HepG2 (cell line): ENCODE measurements around the gene KPNA3. TPM values are rescaled to one million over a fixed set of nuclear protein-coding genes. Genes with fewer than 3 reads are reported as not detected.
A peak's percentile ranks its signal among the peaks of the same experiment; 100 is the strongest.

Source experiments
- AGO2 ChIP-seq: fragments of 200-400 bp; formaldehyde crosslinking; optimal IDR thresholded peaks from 2 replicates; pipeline ENCODE3; 2017; ENCODE audit warnings: mild to moderate bottlenecking, low read depth, low read length, moderate library complexity
- FOXK2 ChIP-seq: fragments of 450-650 bp; IDR thresholded peaks from 2 replicates; pipeline ENCODE4 v1.6.1; 2016
- JUNB ChIP-seq: sonication (generic); formaldehyde crosslinking; IDR thresholded peaks from 2 replicates; pipeline ENCODE4 v1.8.0; 2022; ENCODE audit warnings: missing genetic modification reagents, mild to moderate bottlenecking, borderline replicate concordance
- MIXL1 ChIP-seq: IDR thresholded peaks from 2 replicates; pipeline ENCODE4 v1.6.1; 2016
- NCOR1 ChIP-seq: fragments of 200-600 bp; sonication (generic); IDR thresholded peaks from 2 replicates; pipeline ENCODE4 v1.7.0; 2017; ENCODE audit warnings: antibody characterized with exemption, low read length, borderline replicate concordance
- PAF1 ChIP-seq: IDR thresholded peaks from 2 replicates; pipeline ENCODE4 v1.6.1; 2016; ENCODE audit warnings: missing genetic modification reagents, missing compliant biosample characterization
- PHB2 ChIP-seq: fragments of 450-650 bp; IDR thresholded peaks from 2 replicates; pipeline ENCODE4 v1.6.1; 2018; ENCODE audit not compliant: partially characterized antibody
- POGZ ChIP-seq: sonication (generic); formaldehyde crosslinking; IDR thresholded peaks from 2 replicates; pipeline ENCODE4 v1.4.0; 2020; ENCODE audit warnings: mild to moderate bottlenecking, missing genetic modification reagents
- PTBP1 ChIP-seq: fragments of 200-400 bp; formaldehyde crosslinking; IDR thresholded peaks from 2 replicates; pipeline ENCODE4 v1.6.1; 2018; ENCODE audit warnings: low read length, low read depth; ENCODE audit not compliant: poor library complexity, severe bottlenecking
- RFX5 ChIP-seq: IDR thresholded peaks from 2 replicates; pipeline ENCODE4 v1.6.1; 2011; ENCODE audit warnings: low read depth, low read length, improper control_type of control experiment
- SIN3B ChIP-seq: fragments of 150-350 bp; IDR thresholded peaks from 2 replicates; pipeline ENCODE4 v1.6.1; 2014; ENCODE audit warnings: low read length
- ZMYM4 ChIP-seq: sonication (generic); formaldehyde crosslinking; IDR thresholded peaks from 2 replicates; pipeline ENCODE4 v1.8.1; 2023; ENCODE audit warnings: mild to moderate bottlenecking, missing genetic modification reagents
- ZNF101 ChIP-seq: sonication (generic); formaldehyde crosslinking; IDR thresholded peaks from 2 replicates; pipeline ENCODE4 v1.4.0; 2020; ENCODE audit warnings: mild to moderate bottlenecking, low read depth, missing genetic modification reagents, borderline replicate concordance
- polyA plus RNA-seq, 8 experiments: library from polyadenylated mRNA; depleted of rRNA in 3 of 8; stranded (reverse) in 7 of 8; unstranded in 1 of 8; fragments of >200 nt; fragmentation: Illumina TruSeq in 4 of 8; extraction: Trizol in 4 of 8; gene quantifications; 2 replicates each; pipeline versions ENCODE4 v1.2.1 to v1.2.3, GENCODE V29; 2011 to 2016; ENCODE audit warnings: low read depth in 4 of 8, missing spikeins in 1 of 8, mixed read lengths in 1 of 8; ENCODE audit not compliant: insufficient read depth in 1 of 8
- total RNA-seq, 5 experiments: library from RNA; depleted of rRNA; stranded (reverse); fragments of >200 nt; fragmentation: Illumina TruSeq; extraction: Trizol; gene quantifications; 2 replicates each; pipeline ENCODE4 v1.2.3, GENCODE V29; 2016; ENCODE audit warnings: low read depth in 1 of 5
- TF ChIP-seq, protein P1 (sequence below): sonication (generic); formaldehyde crosslinking; IDR thresholded peaks from 2 replicates; pipeline ENCODE4 v1.4.0; 2020; ENCODE audit warnings: missing genetic modification reagents
- TF ChIP-seq, protein P2 (sequence below): sonication (generic); formaldehyde crosslinking; IDR thresholded peaks from 2 replicates; pipeline ENCODE4 v1.5.1; 2020; ENCODE audit warnings: mild to moderate bottlenecking, missing genetic modification reagents, moderate library complexity
- TF ChIP-seq, protein P3 (sequence below): sonication (generic); formaldehyde crosslinking; IDR thresholded peaks from 2 replicates; pipeline ENCODE4 v1.5.0; 2020; ENCODE audit warnings: missing genetic modification reagents
- TF ChIP-seq, protein P4 (sequence below): IDR thresholded peaks from 2 replicates; pipeline ENCODE4 v1.6.1; 2016; ENCODE audit warnings: low read depth
- TF ChIP-seq, protein P5 (sequence below): sonication (generic); formaldehyde crosslinking; IDR thresholded peaks from 2 replicates; pipeline ENCODE4 v1.5.0; 2020; ENCODE audit warnings: mild to moderate bottlenecking, missing genetic modification reagents

The KPNA3 gene
- total and polyA plus RNA-seq, 2 of the 13 experiments (the other 11 are each of a cell fraction or from before 2014, with no cell fraction given): 13.0 to 28.9 TPM

DNA sequence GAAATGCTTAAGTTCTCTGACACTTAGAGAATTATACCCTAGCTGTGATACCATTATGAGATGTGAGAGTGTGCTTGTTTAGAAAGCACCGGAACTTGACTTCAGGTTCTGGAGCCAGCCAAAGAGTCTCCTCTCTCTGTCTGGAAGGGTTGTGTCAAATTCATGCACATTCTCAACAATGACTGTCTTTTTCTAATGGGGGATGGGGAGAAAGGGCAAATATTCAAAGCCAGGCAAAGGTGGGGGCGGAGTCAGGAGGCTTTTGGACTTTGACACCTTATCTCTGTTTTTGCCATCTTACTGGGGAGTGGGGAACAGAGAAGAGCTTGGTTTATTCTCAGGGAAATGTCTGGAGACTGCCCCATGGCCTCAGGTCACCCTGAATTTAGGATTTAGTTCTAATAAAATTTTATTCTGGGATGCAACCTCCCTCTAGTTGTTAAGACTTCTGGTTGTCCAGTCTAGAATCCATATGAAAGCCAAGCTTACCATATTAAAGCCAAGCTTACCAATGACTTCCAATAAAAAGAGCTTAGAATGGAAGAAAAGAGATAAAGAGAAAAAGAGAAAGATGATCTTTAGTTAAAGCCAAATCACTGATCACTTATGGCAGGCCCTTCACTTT, 28.2 kb upstream of the KPNA3 start (continued):
- TF ChIP-seq, protein P1, sequence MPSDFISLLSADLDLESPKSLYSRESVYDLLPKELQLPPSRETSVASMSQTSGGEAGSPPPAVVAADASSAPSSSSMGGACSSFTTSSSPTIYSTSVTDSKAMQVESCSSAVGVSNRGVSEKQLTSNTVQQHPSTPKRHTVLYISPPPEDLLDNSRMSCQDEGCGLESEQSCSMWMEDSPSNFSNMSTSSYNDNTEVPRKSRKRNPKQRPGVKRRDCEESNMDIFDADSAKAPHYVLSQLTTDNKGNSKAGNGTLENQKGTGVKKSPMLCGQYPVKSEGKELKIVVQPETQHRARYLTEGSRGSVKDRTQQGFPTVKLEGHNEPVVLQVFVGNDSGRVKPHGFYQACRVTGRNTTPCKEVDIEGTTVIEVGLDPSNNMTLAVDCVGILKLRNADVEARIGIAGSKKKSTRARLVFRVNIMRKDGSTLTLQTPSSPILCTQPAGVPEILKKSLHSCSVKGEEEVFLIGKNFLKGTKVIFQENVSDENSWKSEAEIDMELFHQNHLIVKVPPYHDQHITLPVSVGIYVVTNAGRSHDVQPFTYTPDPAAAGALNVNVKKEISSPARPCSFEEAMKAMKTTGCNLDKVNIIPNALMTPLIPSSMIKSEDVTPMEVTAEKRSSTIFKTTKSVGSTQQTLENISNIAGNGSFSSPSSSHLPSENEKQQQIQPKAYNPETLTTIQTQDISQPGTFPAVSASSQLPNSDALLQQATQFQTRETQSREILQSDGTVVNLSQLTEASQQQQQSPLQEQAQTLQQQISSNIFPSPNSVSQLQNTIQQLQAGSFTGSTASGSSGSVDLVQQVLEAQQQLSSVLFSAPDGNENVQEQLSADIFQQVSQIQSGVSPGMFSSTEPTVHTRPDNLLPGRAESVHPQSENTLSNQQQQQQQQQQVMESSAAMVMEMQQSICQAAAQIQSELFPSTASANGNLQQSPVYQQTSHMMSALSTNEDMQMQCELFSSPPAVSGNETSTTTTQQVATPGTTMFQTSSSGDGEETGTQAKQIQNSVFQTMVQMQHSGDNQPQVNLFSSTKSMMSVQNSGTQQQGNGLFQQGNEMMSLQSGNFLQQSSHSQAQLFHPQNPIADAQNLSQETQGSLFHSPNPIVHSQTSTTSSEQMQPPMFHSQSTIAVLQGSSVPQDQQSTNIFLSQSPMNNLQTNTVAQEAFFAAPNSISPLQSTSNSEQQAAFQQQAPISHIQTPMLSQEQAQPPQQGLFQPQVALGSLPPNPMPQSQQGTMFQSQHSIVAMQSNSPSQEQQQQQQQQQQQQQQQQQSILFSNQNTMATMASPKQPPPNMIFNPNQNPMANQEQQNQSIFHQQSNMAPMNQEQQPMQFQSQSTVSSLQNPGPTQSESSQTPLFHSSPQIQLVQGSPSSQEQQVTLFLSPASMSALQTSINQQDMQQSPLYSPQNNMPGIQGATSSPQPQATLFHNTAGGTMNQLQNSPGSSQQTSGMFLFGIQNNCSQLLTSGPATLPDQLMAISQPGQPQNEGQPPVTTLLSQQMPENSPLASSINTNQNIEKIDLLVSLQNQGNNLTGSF: no peak
- TF ChIP-seq RFX5: no peak
- 0 out of 2 replicates have a peak, but pooled peaks have one; percentile 39 for TF ChIP-seq MIXL1 (CRISPR knock-in tag)
- TF ChIP-seq PTBP1: no peak
- TF ChIP-seq, protein P2, sequence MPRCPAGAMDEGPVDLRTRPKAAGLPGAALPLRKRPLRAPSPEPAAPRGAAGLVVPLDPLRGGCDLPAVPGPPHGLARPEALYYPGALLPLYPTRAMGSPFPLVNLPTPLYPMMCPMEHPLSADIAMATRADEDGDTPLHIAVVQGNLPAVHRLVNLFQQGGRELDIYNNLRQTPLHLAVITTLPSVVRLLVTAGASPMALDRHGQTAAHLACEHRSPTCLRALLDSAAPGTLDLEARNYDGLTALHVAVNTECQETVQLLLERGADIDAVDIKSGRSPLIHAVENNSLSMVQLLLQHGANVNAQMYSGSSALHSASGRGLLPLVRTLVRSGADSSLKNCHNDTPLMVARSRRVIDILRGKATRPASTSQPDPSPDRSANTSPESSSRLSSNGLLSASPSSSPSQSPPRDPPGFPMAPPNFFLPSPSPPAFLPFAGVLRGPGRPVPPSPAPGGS (CRISPR knock-in tag): no peak
- no peak for TF ChIP-seq JUNB (CRISPR knock-in tag)
- TF ChIP-seq, protein P3, sequence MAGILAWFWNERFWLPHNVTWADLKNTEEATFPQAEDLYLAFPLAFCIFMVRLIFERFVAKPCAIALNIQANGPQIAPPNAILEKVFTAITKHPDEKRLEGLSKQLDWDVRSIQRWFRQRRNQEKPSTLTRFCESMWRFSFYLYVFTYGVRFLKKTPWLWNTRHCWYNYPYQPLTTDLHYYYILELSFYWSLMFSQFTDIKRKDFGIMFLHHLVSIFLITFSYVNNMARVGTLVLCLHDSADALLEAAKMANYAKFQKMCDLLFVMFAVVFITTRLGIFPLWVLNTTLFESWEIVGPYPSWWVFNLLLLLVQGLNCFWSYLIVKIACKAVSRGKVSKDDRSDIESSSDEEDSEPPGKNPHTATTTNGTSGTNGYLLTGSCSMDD (CRISPR knock-in tag): no peak
- no peak for TF ChIP-seq PAF1 (CRISPR knock-in tag)
- TF ChIP-seq, protein P4, sequence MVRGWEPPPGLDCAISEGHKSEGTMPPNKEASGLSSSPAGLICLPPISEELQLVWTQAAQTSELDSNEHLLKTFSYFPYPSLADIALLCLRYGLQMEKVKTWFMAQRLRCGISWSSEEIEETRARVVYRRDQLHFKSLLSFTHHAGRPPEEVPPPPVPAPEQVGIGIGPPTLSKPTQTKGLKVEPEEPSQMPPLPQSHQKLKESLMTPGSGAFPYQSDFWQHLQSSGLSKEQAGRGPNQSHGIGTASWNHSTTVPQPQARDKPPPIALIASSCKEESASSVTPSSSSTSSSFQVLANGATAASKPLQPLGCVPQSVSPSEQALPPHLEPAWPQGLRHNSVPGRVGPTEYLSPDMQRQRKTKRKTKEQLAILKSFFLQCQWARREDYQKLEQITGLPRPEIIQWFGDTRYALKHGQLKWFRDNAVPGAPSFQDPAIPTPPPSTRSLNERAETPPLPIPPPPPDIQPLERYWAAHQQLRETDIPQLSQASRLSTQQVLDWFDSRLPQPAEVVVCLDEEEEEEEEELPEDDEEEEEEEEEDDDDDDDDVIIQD (CRISPR knock-in tag): 0 out of 2 replicates have a peak, but pooled peaks have one; percentile 24
- TF ChIP-seq NCOR1: peak; percentile 70; the same call in 1 of the 2 replicates
- peak; percentile 23; the same call in 1 of the 2 replicates for TF ChIP-seq POGZ (CRISPR knock-in tag)
- no peak for TF ChIP-seq ZNF101 (CRISPR knock-in tag)
- no peak for TF ChIP-seq AGO2
- TF ChIP-seq, protein P5, sequence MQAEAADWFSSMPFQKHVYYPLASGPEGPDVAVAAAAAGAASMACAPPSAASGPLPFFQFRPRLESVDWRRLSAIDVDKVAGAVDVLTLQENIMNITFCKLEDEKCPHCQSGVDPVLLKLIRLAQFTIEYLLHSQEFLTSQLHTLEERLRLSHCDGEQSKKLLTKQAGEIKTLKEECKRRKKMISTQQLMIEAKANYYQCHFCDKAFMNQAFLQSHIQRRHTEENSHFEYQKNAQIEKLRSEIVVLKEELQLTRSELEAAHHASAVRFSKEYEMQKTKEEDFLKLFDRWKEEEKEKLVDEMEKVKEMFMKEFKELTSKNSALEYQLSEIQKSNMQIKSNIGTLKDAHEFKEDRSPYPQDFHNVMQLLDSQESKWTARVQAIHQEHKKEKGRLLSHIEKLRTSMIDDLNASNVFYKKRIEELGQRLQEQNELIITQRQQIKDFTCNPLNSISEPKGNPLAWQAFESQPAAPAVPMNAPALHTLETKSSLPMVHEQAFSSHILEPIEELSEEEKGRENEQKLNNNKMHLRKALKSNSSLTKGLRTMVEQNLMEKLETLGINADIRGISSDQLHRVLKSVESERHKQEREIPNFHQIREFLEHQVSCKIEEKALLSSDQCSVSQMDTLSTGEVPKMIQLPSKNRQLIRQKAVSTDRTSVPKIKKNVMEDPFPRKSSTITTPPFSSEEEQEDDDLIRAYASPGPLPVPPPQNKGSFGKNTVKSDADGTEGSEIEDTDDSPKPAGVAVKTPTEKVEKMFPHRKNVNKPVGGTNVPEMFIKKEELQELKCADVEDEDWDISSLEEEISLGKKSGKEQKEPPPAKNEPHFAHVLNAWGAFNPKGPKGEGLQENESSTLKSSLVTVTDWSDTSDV (CRISPR knock-in tag): no peak
- TF ChIP-seq SIN3B: no peak
- TF ChIP-seq FOXK2: no peak
- 0 out of 2 replicates have a peak, but pooled peaks have one; percentile 30 for TF ChIP-seq ZMYM4 (CRISPR knock-in tag)
- TF ChIP-seq PHB2: no peak
